GM19463 (cell line): Measurements from ENCODE around the gene LAG3.

ENCODE experiments used
- ATAC-seq: cut with Tn5 transposase; IDR thresholded peaks from one replicate; pipeline ENCODE4 v1.9.1; 2021; ENCODE audit warnings: mild to moderate bottlenecking, moderate library complexity; ENCODE audit not compliant: unreplicated experiment

Gene LAG3

GRCh38 chr12:6771091-6771495 lies 1.2 kb upstream of the LAG3 start:
- no peak for ATAC-seq

- no peak for ATAC-seq
These were observed 600 bp upstream of the LAG3 start for GRCh38 chr12:6771509-6772330.

GRCh38 chr12:6772726-6773589 lies 638 bp downstream of the LAG3 start:
- no peak for ATAC-seq

GRCh38 chr12:6773590-6774351 lies 1.5 kb downstream of the LAG3 start:
- no peak for ATAC-seq

- ATAC-seq = no peak
These were observed 2.3 kb downstream of the LAG3 start for GRCh38 chr12:6774499-6775062.

GRCh38 chr12:6775185-6776174 lies 3.2 kb downstream of the LAG3 start:
- ATAC-seq = no peak

GRCh38 chr12:6777386-6777785 lies 5.1 kb downstream of the LAG3 start:
- ATAC-seq = no peak

GRCh38 chr12:6778217-6778573 lies 5.9 kb downstream of the LAG3 start:
- no peak for ATAC-seq

GRCh38 chr12:6778574-6779550 lies 6.5 kb downstream of the LAG3 start:
- peak; percentile 87 for ATAC-seq

GRCh38 chr12:6779708-6780432 lies 7.5 kb downstream of the LAG3 start:
- no peak for ATAC-seq

GRCh38 chr12:6780573-6780972 lies 8.3 kb downstream of the LAG3 start:
- ATAC-seq = no peak

GRCh38 chr12:6782119-6782518 lies 9.8 kb downstream of the LAG3 start:
- ATAC-seq = no peak

- ATAC-seq = no peak
These were observed 10.7 kb downstream of the LAG3 start for GRCh38 chr12:6782850-6783566.

- ATAC-seq = no peak
These were observed 11.5 kb downstream of the LAG3 start for GRCh38 chr12:6783828-6784227.

GRCh38 chr12:6784296-6784695 lies 12.0 kb downstream of the LAG3 start:
- no peak for ATAC-seq

- ATAC-seq = no peak
These were observed 12.4 kb downstream of the LAG3 start for GRCh38 chr12:6784761-6785160.

- no peak for ATAC-seq
These were observed 14.2 kb downstream of the LAG3 start for GRCh38 chr12:6786416-6787094.
